ENCODE measurements around the gene PER1. TPM values are rescaled to one million over a fixed set of nuclear protein-coding genes. Genes with fewer than 3 reads are reported as not detected.
A peak's percentile ranks its signal among the peaks of the same experiment; 100 is the strongest.

The PER1 gene
- total RNA-seq, 4 donors from 2014 or later = 85.2 to 148 (median 137) TPM

DNA sequence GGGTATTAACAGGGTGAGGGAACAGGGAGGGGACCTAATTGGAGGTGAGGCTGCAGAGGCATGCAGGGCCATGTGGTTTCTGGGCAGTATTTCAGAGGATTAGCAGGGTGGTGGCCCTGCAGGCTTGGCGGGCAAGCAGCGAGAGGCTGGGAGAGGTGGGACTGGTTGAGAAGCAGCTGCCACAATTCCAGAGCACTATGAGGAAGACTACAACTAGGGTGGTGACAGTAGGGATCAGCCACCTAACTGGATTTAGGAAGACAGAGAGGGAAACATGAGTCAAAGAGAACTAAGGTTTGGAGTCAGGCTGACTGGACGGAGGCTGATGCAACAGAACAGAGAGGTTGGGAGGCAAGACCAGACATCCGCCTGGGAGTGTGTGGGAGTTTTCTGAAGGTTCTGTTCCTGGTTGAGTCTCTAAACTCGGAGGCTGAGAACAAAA, 46.2 kb downstream of the PER1 start:
- 85% methylated on average over 5 of the region's 5 CpGs for WGBS, 2 donors
- Histone ChIP-seq H3K9me3 (no peaks in the 10 kb centered on the region), H3K4me1 (peaks cover 0 to 11% of the 10 kb centered on the region in 2 donors), H3K36me3 (no peaks in the 10 kb centered on the region), H3K27ac (no peak overlapping the region), H3K4me3 (replicated peaks in 1 of 3) (no peak overlapping the region), H3K27me3 (no peaks in the 10 kb centered on the region)
- no peak for DNase-seq
- TF ChIP-seq, protein P1, sequence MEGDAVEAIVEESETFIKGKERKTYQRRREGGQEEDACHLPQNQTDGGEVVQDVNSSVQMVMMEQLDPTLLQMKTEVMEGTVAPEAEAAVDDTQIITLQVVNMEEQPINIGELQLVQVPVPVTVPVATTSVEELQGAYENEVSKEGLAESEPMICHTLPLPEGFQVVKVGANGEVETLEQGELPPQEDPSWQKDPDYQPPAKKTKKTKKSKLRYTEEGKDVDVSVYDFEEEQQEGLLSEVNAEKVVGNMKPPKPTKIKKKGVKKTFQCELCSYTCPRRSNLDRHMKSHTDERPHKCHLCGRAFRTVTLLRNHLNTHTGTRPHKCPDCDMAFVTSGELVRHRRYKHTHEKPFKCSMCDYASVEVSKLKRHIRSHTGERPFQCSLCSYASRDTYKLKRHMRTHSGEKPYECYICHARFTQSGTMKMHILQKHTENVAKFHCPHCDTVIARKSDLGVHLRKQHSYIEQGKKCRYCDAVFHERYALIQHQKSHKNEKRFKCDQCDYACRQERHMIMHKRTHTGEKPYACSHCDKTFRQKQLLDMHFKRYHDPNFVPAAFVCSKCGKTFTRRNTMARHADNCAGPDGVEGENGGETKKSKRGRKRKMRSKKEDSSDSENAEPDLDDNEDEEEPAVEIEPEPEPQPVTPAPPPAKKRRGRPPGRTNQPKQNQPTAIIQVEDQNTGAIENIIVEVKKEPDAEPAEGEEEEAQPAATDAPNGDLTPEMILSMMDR (IDR thresholded peaks at IDR 0.05) = no peak
- no peak for TF ChIP-seq POLR2A (IDR thresholded peaks at IDR 0.05)
- intact Hi-C loops (cut with DNase I) = no loop called here

DNA sequence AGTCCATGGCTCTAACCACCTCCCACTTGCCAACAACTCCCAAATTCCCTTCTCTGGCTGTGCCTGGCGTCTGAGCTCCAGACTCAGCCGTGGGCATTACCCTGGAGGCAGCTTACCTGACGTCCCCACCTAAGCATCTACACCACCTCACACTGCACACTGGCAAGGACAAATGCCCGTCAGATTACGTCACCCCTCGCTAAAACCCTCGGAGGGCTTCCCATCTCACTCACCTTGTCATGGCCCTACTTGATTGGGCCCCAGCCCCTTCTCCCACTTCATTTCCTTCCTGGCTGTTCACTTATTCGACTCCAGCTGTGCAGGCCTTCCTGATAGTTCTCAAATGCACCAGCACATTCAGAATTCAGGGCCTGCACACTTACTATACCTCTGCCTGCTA, 47.3 kb downstream of the PER1 start:
- Histone ChIP-seq H3K4me1 (peaks cover 0 to 8% of the 10 kb centered on the region in 2 donors), H3K9me3 (no peaks in the 10 kb centered on the region), H3K27ac (no peak overlapping the region), H3K36me3 (no peaks in the 10 kb centered on the region), H3K27me3 (no peaks in the 10 kb centered on the region), H3K4me3 (replicated peaks in 1 of 3) (no peak overlapping the region)
- TF ChIP-seq POLR2A (IDR thresholded peaks at IDR 0.05) = no peak
- TF ChIP-seq, protein P1 (IDR thresholded peaks at IDR 0.05) = no peak
- intact Hi-C loops (cut with DNase I) = no loop called here
- no peak for DNase-seq
- WGBS, 2 donors = 83 to 86% methylated on average over 8 of the region's 8 CpGs

DNA sequence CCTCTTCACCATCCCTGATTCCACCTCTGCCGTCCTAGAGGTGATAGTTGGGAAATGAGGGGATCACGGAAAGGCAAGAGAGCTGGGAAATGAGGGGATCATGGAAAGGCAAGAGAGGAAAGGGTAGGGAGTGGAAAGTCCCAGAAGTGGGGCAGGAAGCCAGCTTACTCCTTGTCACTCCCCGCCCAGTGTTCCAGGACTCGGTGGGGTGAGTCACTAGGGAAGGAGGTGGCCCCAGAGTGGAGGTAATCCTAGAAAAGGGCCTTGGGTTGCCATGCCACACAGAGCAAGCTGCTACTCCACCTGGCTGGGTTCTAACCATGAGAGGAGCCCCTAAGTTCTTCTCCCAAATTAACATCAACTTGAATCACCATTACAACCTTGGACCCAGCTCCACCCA, 48.7 kb downstream of the PER1 start:
- no peak overlapping the region for H3K4me3 ChIP-seq (replicated peaks in 1 of 3)
- no peak for DNase-seq
- H3K4me1 ChIP-seq = peaks cover 0 to 5% of the 10 kb centered on the region in 2 donors
- no peaks in the 10 kb centered on the region for H3K9me3 ChIP-seq
- WGBS, 2 donors = 77 to 87% methylated on average over 4 of the region's 4 CpGs
- no peak overlapping the region for H3K27ac ChIP-seq
- intact Hi-C loops (cut with DNase I) = no loop called here
- TF ChIP-seq, protein P1 (IDR thresholded peaks at IDR 0.05) = no peak
- TF ChIP-seq POLR2A (IDR thresholded peaks at IDR 0.05) = no peak
- no peaks in the 10 kb centered on the region for H3K36me3 ChIP-seq
- no peaks in the 10 kb centered on the region for H3K27me3 ChIP-seq

DNA sequence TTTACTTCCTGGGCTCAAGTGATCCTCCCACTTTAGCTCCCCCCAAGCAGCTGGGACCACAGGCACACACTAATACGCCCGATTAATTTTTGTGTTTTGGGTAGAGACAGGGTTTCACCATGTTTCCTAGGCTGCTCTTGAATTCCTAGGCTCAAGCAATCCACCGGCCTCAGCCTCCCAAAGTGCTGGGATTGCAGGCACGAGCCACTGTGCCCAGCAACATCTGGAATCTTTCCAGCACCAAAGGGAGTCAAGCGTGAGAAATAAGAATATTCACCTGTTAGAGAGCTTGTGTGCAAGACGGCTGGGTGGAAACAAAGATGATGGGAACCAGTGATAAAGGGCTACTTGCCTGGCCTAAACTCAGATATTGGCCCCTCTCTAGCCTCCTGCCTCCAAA, 50.5 kb downstream of the PER1 start:
- Histone ChIP-seq H3K4me3 (replicated peaks in 1 of 3) (no peak overlapping the region), H3K36me3 (no peaks in the 10 kb centered on the region), H3K9me3 (no peaks in the 10 kb centered on the region), H3K27me3 (no peaks in the 10 kb centered on the region), H3K27ac (no peak overlapping the region), H3K4me1 (peaks cover 0 to 5% of the 10 kb centered on the region in 2 donors)
- TF ChIP-seq, protein P1 (IDR thresholded peaks at IDR 0.05) = no peak
- no peak for TF ChIP-seq POLR2A (IDR thresholded peaks at IDR 0.05)
- peak; percentile 67 to 72 for DNase-seq
- 17 to 47% methylated on average over 6 of the region's 6 CpGs for WGBS, 2 donors
- intact Hi-C loops (cut with DNase I) = no loop called here

DNA sequence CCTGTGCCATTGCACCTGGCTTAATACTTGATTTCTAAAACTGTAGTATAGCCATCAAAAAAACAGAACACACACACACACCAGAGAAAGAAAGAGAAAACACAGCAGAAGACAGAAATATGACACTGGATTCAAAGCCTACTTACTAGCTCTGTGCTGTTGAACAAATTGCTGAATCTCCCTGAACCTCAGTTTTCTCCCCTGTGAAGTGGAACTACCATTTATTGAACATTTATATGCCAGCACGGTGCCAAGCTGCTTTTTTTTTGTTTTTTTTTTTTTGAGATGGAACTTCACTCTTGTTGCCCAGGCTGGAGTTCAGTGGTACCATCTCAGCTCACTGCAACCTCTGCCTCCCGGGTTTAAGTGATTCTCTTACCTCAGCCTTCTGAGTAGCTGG, 51.4 kb downstream of the PER1 start:
- no peaks in the 10 kb centered on the region for H3K36me3 ChIP-seq
- WGBS, 2 donors = 85% methylated on average over 2 of the region's 2 CpGs

More for the DNA sequence above, 51.4 kb downstream of the PER1 start:
- H3K27ac ChIP-seq = no peak overlapping the region
- intact Hi-C loops (cut with DNase I) = no loop called here
- H3K9me3 ChIP-seq = no peaks in the 10 kb centered on the region
- H3K27me3 ChIP-seq = no peaks in the 10 kb centered on the region
- no peak overlapping the region for H3K4me3 ChIP-seq (replicated peaks in 1 of 3)
- TF ChIP-seq, protein P1 (IDR thresholded peaks at IDR 0.05) = no peak
- TF ChIP-seq POLR2A (IDR thresholded peaks at IDR 0.05) = no peak
- H3K4me1 ChIP-seq = peaks cover 0 to 5% of the 10 kb centered on the region in 2 donors
- DNase-seq = no peak

Measured in thyroid gland (tissue), 4 donors.